Measurements from ENCODE around the gene ANP32B. TPM values are rescaled to one million over a fixed set of nuclear protein-coding genes. Genes with fewer than 3 reads are reported as not detected.
A peak's percentile ranks its signal among the peaks of the same experiment; 100 is the strongest.

Gene ANP32B
- 17.2 to 51.0 TPM (median 45.0 TPM) in 3 replicates for polyA plus RNA-seq
- 109 TPM for polyA plus RNA-seq (2011; ENCODE audit: low read depth)
- polyA plus RNA-seq (2011; cell fraction: cytosol; rRNA removed) = 50.0 and 50.7 TPM in 2 replicates
- polyA plus RNA-seq (2011; cell fraction: nucleus; rRNA removed) = 21.1 and 32.4 TPM in 2 replicates
- 131 and 134 TPM in 2 replicates for polyA plus RNA-seq (2012; ENCODE audit: low replicate concordance)
- polyA minus RNA-seq = 5.0 to 12.5 TPM (median 11.8 TPM) in 3 replicates
- 24.7 TPM for polyA minus RNA-seq (2011; cell fraction: cytosol; rRNA and poly(A)+ RNA removed)
- polyA minus RNA-seq (2011; cell fraction: nucleus; rRNA and poly(A)+ RNA removed) = 4.2 and 9.9 TPM in 2 replicates

DNA sequence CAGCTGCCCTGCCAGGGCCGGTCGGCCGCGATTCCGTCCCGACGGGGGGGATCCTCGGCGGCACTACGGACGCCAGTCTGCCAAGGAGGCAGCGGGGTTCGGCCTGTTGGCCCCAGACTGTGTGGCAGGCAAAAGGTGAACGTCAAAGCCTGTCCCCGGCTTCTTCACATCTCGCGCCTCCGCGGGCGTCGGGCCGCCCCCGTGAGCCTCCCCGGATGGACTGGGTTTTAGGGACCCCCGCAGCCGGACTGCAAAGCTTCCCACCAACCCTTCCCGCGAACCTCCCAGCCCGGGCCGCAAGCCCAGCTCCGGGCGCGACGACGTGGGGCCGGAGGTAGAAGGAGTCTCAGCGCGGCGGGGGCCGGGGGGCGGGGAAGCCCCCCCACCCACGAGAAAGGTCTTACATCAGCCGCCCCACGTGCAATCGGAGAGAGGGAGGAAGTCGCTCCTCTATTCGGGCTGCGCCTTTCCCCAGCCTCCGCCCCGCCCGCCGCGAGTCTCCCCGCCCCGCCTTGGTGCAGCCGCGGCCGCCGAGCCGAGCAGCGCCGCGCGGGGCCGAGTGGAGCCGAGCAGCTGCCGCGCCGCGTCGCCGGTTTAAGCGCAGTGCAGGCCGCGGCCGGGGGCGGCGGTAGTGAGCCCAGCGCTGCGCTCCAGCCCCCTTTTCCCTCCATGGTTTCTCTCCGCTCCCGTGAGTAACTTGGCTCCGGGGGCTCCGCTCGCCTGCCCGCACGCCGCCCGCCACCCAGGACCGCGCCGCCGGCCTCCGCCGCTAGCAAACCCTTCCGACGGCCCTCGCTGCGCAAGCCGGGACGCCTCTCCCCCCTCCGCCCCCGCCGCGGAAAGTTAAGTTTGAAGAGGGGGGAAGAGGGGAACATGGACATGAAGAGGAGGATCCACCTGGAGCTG lies at the start of gene ANP32B:
TSS of gene ANP32B (plus strand) at position 659 of the 906 bp plus-strand sequence. CDS start at position 874, 215 bp downstream.
- Histone ChIP-seq H3K9me3 (ENCODE audit: control insufficient read depth, low read depth, low read length) (no peaks in the 10 kb centered on the region), H3K9me1 (ENCODE audit: control insufficient read depth, extremely low read depth, insufficient read depth, low read length) (no peaks in the 10 kb centered on the region), H3K27ac (ENCODE audit: control insufficient read depth, insufficient read depth, low read length) (peak within 1 kb of the TSS; percentile 92), H3K4me3 (ENCODE audit: control insufficient read depth in 2 of 3, extremely low read depth in 1 of 3, insufficient read depth in 2 of 3, low read depth in 1 of 3, low read length in 3 of 3) (peak within 1 kb of the TSS; percentile 68 to 83 (median 82)), H3K27me3 (ENCODE audit: control insufficient read depth, extremely low read depth, insufficient read depth, low read length) (no peaks in the 10 kb centered on the region), H3K36me3 (ENCODE audit: control insufficient read depth in 2 of 2, extremely low read depth in 1 of 2, insufficient read depth in 2 of 2, low read length in 2 of 2) (no peaks in the 10 kb centered on the region), H2AFZ (ENCODE audit: control insufficient read depth, low read length) (peak within 1 kb of the TSS; percentile 52), H3K4me2 (ENCODE audit: control insufficient read depth, extremely low read depth, insufficient read depth, low read depth, low read length) (peak within 1 kb of the TSS; percentile 96), H3K79me2 (ENCODE audit: control insufficient read depth, insufficient read depth, low read length) (peaks cover 42% of the 10 kb centered on the region), H4K20me1 (ENCODE audit: control insufficient read depth, extremely low read depth, insufficient read depth, low read length) (peaks cover 12% of the 10 kb centered on the region), H3K4me1 (ENCODE audit: control insufficient read depth, extremely low read depth, insufficient read depth, low read length) (peaks cover 40% of the 10 kb centered on the region), H3K9ac (ENCODE audit: control insufficient read depth, extremely low read depth, insufficient read depth, low read length) (peak within 1 kb of the TSS; percentile 96)
- TF ChIP-seq, protein P1, sequence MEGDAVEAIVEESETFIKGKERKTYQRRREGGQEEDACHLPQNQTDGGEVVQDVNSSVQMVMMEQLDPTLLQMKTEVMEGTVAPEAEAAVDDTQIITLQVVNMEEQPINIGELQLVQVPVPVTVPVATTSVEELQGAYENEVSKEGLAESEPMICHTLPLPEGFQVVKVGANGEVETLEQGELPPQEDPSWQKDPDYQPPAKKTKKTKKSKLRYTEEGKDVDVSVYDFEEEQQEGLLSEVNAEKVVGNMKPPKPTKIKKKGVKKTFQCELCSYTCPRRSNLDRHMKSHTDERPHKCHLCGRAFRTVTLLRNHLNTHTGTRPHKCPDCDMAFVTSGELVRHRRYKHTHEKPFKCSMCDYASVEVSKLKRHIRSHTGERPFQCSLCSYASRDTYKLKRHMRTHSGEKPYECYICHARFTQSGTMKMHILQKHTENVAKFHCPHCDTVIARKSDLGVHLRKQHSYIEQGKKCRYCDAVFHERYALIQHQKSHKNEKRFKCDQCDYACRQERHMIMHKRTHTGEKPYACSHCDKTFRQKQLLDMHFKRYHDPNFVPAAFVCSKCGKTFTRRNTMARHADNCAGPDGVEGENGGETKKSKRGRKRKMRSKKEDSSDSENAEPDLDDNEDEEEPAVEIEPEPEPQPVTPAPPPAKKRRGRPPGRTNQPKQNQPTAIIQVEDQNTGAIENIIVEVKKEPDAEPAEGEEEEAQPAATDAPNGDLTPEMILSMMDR (optimal IDR thresholded peaks at IDR 0.05 in 1 of 3, IDR thresholded peaks at IDR 0.05 in 1 of 3, conservative IDR thresholded peaks at IDR 0.05 in 1 of 3; ENCODE audit: extremely low read depth in 1 of 3, insufficient read depth in 2 of 3, low read length in 3 of 3) = peak; percentile 49 to 85 (median 79)
- TF ChIP-seq EZH2 (IDR thresholded peaks at IDR 0.05; ENCODE audit: low read length) = no peak
- DNase-seq (ENCODE audit: low read depth, low spot score) (no peak), FAIRE-seq (no peak)
- dilution Hi-C loops (cut with MboI; ENCODE audit: extremely low pct_ligation_motif_present, low sequenced_read_pairs) = no loop called here

GRCh38 chr9:97934321-97935115 lies 48.6 kb upstream of the ANP32B start:
- no peak for TF ChIP-seq EZH2 (IDR thresholded peaks at IDR 0.05; ENCODE audit: low read length)
- TF ChIP-seq, protein P1 (optimal IDR thresholded peaks at IDR 0.05 in 1 of 3, IDR thresholded peaks at IDR 0.05 in 1 of 3, conservative IDR thresholded peaks at IDR 0.05 in 1 of 3; ENCODE audit: extremely low read depth in 1 of 3, insufficient read depth in 2 of 3, low read length in 3 of 3) = no peak
- H3K9ac ChIP-seq (ENCODE audit: control insufficient read depth, extremely low read depth, insufficient read depth, low read length) = no peak overlapping the region
- FAIRE-seq (no peak), DNase-seq (ENCODE audit: low read depth, low spot score) (no peak)
- H3K27me3 ChIP-seq (ENCODE audit: control insufficient read depth, extremely low read depth, insufficient read depth, low read length) = peaks cover 16% of the 10 kb centered on the region
- no peaks in the 10 kb centered on the region for H3K9me3 ChIP-seq (ENCODE audit: control insufficient read depth, low read depth, low read length)
- peaks cover 2% of the 10 kb centered on the region for H4K20me1 ChIP-seq (ENCODE audit: control insufficient read depth, extremely low read depth, insufficient read depth, low read length)
- H3K9me1 ChIP-seq (ENCODE audit: control insufficient read depth, extremely low read depth, insufficient read depth, low read length) = no peaks in the 10 kb centered on the region
- H3K4me1 ChIP-seq (ENCODE audit: control insufficient read depth, extremely low read depth, insufficient read depth, low read length) = no peaks in the 10 kb centered on the region
- dilution Hi-C loops (cut with MboI; ENCODE audit: extremely low pct_ligation_motif_present, low sequenced_read_pairs) = no loop called here
- no peak overlapping the region for H3K27ac ChIP-seq (ENCODE audit: control insufficient read depth, insufficient read depth, low read length)
- H2AFZ ChIP-seq (ENCODE audit: control insufficient read depth, low read length) = no peak overlapping the region
- H3K4me3 ChIP-seq (ENCODE audit: control insufficient read depth in 2 of 3, extremely low read depth in 1 of 3, insufficient read depth in 2 of 3, low read depth in 1 of 3, low read length in 3 of 3) = no peak overlapping the region
- H3K79me2 ChIP-seq (ENCODE audit: control insufficient read depth, insufficient read depth, low read length) = no peaks in the 10 kb centered on the region
- no peaks in the 10 kb centered on the region for H3K36me3 ChIP-seq (ENCODE audit: control insufficient read depth in 2 of 2, extremely low read depth in 1 of 2, insufficient read depth in 2 of 2, low read length in 2 of 2)
- H3K4me2 ChIP-seq (ENCODE audit: control insufficient read depth, extremely low read depth, insufficient read depth, low read depth, low read length) = no peak overlapping the region
